ENCODE measurements around the gene TBCD. TPM values are rescaled to one million over a fixed set of nuclear protein-coding genes. Genes with fewer than 3 reads are reported as not detected.
A peak's percentile ranks its signal among the peaks of the same experiment; 100 is the strongest.

The TBCD gene
- total RNA-seq, 2 donors from 2014 or later = 112 to 144 TPM

DNA sequence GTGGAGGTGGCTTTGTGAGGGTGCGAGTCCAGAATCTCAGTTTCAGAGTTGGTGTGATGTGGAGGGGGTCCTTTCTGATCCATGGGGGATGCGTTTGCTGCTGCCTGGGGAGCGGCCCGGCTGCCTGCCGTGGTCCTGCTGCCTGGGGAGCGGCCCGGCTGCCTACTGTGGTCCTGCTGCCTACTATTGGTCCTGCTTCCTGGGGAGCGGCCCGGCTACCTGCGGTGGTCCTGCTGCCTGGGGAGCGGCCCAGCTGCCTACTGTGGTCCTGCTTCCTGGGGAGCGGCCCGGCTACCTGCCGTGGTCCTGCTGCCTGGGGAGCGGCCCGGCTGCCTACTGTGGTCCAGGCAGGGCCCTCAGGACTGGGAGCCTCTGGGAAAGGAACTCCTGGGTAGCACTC lies 149.5 kb downstream of the TBCD start:
- no peak for ATAC-seq
- Mint-ChIP-seq H3K36me3 (ENCODE audit: low read depth) (peaks cover 6% of the 10 kb centered on the region), H3K4me3 (no peak overlapping the region), H3K4me1 (peaks cover 9% of the 10 kb centered on the region), H3K27ac (no peak overlapping the region), H3K27me3 (no peaks in the 10 kb centered on the region)
- H3K9me3 ChIP-seq (ENCODE audit: control insufficient read depth, low read length, poor library complexity, severe bottlenecking) = no peaks in the 10 kb centered on the region
- DNase-seq = no peak

DNA sequence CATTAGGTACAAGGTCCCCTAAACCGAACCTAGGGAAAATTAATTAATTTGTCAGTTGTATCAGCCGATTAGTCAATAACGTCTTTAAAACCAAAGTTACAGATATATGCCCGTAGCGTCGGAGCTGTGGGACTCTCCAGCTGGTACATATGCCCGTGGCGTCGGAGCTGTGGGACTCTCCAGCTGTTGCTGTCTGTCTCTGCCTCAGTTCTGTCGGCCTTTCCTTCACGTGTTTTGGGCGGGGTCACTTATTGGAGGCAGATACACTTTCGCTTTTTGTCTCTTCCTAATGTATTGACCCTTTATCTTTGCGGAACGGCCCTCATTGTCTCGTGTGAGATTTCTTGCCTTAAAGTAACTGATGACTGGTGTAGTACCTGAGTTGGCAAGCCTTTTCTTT lies 150.0 kb downstream of the TBCD start:
- Mint-ChIP-seq H3K27me3 (no peaks in the 10 kb centered on the region), H3K27ac (no peak overlapping the region), H3K4me1 (peaks cover 9% of the 10 kb centered on the region), H3K4me3 (no peak overlapping the region), H3K36me3 (ENCODE audit: low read depth) (peaks cover 6% of the 10 kb centered on the region)
- ATAC-seq (no peak), DNase-seq (no peak)
- no peaks in the 10 kb centered on the region for H3K9me3 ChIP-seq (ENCODE audit: control insufficient read depth, low read length, poor library complexity, severe bottlenecking)

DNA sequence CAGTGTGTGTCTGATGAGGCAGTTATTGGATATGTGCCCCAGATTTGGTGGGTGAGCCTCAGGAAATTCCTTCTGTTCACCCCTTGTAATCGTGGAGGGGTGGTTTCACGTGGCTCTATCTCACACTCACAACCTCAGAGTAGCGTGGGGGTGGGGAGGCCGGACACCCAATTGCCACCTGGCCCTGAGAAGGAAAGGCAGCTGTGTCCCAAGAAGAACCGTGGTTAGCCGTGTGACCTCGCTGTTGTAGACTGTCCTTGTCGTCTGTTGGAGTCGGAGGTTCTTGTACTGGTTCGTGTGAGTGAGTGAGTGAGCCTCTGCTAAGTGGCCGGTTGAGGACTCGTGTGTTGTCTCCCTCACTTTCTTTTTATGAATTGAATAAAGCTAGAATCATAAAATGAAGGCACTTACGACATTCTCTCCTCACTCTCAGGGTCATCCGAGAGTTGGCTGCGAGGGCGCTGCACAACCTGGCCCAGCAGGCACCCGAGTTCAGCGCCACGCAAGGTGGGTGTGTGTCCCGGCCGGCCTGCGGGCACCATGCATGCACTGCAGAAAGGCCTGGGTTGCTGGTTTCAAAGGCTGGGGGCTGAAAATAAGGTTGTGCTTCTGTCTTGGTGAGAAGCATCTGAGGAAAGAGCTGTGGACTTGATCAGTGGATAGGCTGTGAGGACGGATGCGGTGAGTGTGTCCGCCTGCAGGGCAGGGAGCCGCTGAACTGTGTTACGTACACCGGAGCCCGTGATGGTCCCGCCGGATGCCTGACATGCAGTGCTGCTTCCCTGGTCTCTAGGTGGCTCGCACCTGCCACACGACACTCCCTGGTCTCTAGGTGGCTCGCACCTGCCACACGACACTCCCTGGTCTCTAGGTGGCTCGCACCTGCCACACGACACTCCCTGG lies 151.4 kb downstream of the TBCD start:
- H3K9me3 ChIP-seq (ENCODE audit: control insufficient read depth, low read length, poor library complexity, severe bottlenecking) = no peaks in the 10 kb centered on the region
- H3K4me3 Mint-ChIP-seq = peak overlapping the region; percentile 31
- peaks cover 9% of the 10 kb centered on the region for H3K4me1 Mint-ChIP-seq
- peak overlapping the region; percentile 9 for H3K27ac Mint-ChIP-seq
- peaks cover 6% of the 10 kb centered on the region for H3K36me3 Mint-ChIP-seq (ENCODE audit: low read depth)
- DNase-seq = no peak
- H3K27me3 Mint-ChIP-seq = no peaks in the 10 kb centered on the region
- no peak for ATAC-seq

DNA sequence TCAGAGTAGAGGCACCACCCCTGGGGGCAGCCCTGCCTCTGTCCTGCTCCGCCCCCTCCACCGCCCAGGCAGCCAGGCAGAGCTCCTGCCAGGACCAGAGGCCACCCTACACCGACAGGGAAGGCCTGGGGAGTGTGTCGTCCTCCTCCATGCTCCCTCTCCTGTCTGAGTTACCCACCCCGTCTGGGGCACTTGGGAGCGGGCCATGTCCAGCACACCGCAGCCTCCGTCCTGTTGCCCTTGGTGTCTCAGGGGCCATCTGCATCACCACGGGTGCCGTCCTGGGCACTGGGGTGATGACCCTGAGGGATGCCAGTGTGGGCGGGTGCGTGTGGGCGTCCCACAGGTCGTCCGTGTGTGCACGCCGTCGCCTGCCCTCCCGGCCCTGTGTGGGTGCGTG lies 153.3 kb downstream of the TBCD start:
- no peak overlapping the region for H3K4me3 Mint-ChIP-seq

DNA sequence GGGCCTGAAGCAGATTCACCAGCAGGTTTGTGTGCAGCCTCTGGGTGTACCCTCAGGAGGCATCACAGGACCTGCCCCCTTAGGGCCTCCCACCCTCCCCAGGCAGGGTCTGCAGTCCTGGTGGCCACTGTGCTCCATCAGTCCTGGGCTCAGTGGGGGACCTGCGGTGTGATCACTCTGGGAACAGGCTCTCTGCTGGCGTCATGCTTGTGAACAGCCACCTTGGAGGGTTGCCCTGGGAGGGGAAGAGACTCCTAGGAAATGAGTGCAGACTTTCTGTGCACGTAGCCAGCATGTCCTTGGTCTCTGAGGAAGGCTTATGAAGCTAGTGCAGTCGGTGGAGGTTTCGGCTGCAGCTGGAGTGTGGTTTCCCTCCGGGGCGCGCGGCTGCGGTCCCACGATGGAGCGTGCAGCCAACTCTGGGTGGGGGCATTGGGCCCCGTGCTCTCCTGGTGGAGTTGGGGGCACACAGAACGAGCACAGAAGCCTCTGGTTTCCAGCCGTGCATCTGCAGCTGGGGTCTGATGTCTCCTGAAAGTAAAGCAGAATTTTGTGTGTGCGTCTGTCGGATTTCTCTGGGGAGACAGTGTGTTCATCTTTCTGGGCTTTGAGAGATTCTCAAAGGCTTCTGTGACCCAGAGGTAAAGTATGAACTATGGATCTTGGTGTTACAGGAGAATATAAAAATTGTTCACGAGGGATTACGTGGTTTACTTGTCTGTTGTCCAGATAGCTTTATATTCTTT lies 156.1 kb downstream of the TBCD start:
- H3K9me3 ChIP-seq (ENCODE audit: control insufficient read depth, low read length, poor library complexity, severe bottlenecking) = no peaks in the 10 kb centered on the region
- DNase-seq = no peak
- H3K27ac Mint-ChIP-seq = peak overlapping the region; percentile 24
- H3K27me3 Mint-ChIP-seq = no peaks in the 10 kb centered on the region
- no peak overlapping the region for H3K4me3 Mint-ChIP-seq
- peaks cover 6% of the 10 kb centered on the region for H3K36me3 Mint-ChIP-seq (ENCODE audit: low read depth)
- no peak for ATAC-seq
- peaks cover 12% of the 10 kb centered on the region for H3K4me1 Mint-ChIP-seq

More for the DNA sequence above, 153.3 kb downstream of the TBCD start:
- no peak overlapping the region for H3K27ac Mint-ChIP-seq
- peaks cover 6% of the 10 kb centered on the region for H3K36me3 Mint-ChIP-seq (ENCODE audit: low read depth)
- peaks cover 10% of the 10 kb centered on the region for H3K4me1 Mint-ChIP-seq
- H3K27me3 Mint-ChIP-seq = no peaks in the 10 kb centered on the region
- H3K9me3 ChIP-seq (ENCODE audit: control insufficient read depth, low read length, poor library complexity, severe bottlenecking) = no peaks in the 10 kb centered on the region
- DNase-seq = no peak
- ATAC-seq = no peak

DNA sequence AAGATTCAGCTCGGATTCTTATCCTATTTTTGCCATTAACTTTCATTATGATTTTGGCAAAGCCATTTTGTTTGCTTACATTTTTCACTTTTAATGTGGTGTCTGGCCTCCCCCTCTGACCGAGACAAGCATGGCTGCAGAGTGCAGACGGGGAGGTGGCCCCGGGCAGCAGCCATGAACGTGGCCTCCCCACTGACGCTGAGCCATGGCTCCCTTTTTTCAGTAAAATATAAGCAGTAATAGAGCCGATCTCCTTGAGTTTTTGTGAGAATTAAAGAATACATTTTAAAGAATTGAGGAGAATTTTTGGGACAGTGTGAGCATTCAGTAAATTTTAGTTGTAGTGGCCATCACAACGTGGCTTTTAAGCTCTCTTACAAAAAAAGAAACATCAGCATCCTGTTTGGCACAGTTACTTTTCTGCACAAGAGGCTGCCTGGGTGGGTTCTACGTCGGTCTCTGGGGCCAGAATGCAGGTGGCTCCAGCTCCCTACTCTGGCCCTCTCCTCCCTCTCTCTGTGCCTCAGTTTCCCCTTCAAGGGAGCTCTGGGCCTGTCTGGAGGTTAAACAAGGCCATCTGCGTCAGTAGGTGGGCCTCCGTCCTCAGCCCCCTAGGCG lies 156.8 kb downstream of the TBCD start:
- H3K27me3 Mint-ChIP-seq = no peaks in the 10 kb centered on the region
- H3K9me3 ChIP-seq (ENCODE audit: control insufficient read depth, low read length, poor library complexity, severe bottlenecking) = no peaks in the 10 kb centered on the region
- H3K4me1 Mint-ChIP-seq = peaks cover 12% of the 10 kb centered on the region
- H3K27ac Mint-ChIP-seq = no peak overlapping the region
- H3K36me3 Mint-ChIP-seq (ENCODE audit: low read depth) = peaks cover 6% of the 10 kb centered on the region
- DNase-seq (no peak), ATAC-seq (no peak)
- no peak overlapping the region for H3K4me3 Mint-ChIP-seq

DNA sequence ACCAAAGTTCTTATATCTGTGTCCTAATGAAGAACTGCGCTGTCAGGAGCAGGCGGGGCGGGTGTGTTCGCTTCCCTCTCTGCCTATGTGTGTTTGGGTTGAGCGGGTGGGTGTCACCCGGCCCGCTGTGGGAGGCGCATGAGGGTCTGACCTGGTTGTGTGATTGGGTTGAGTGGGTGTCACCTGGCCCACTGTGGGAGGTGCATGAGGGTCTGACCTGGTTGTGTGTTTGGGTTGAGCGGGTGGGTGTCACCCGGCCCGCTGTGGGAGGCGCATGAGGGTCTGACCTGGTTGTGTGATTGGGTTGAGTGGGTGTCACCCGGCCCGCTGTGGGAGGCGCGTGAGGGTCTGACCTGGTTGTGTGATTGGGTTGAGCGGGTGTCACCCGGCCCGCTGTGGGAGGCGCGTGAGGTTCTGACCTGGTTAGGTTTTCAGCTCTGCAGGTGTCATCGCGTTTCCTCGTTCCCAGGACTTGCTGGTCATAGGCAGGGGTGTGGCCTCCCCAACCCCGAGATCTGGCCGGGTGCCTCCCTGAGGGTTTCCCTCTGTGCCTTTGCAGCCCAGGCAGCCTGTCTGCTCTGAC lies 157.5 kb downstream of the TBCD start:
- H3K4me3 Mint-ChIP-seq = no peak overlapping the region
- H3K9me3 ChIP-seq (ENCODE audit: control insufficient read depth, low read length, poor library complexity, severe bottlenecking) = no peaks in the 10 kb centered on the region
- peaks cover 2% of the 10 kb centered on the region for H3K36me3 Mint-ChIP-seq (ENCODE audit: low read depth)
- H3K27me3 Mint-ChIP-seq = no peaks in the 10 kb centered on the region
- peaks cover 7% of the 10 kb centered on the region for H3K4me1 Mint-ChIP-seq
- DNase-seq = no peak
- ATAC-seq = peak; percentile 75
- H3K27ac Mint-ChIP-seq = peak overlapping the region; percentile 45

DNA sequence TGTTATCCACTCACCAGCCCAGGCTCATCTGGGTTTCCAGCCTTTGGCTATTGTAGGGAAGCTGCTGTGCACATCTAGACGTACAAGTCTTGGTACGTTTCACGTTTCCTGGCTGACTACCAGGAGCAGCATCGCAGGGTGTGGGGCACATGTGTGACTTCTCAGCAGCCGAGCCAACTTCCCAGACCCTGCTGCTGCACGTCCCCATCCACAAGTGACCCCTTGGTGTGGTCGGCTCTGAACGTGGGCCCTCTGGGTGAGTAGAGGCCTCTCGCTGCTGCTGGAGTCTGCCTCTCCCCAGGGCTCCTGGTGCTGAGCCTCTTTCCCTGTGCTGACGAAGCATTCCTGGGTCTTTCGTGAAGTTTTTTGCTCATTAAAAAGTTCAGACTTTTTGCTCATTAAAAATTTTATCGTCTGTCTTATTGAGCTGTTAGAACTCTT lies 158.2 kb downstream of the TBCD start:
- Mint-ChIP-seq H3K27me3 (no peaks in the 10 kb centered on the region), H3K27ac (peak overlapping the region; percentile 45), H3K4me3 (no peak overlapping the region), H3K4me1 (peaks cover 7% of the 10 kb centered on the region), H3K36me3 (ENCODE audit: low read depth) (peaks cover 2% of the 10 kb centered on the region)
- no peaks in the 10 kb centered on the region for H3K9me3 ChIP-seq (ENCODE audit: control insufficient read depth, low read length, poor library complexity, severe bottlenecking)
- DNase-seq (no peak), ATAC-seq (no peak)

DNA sequence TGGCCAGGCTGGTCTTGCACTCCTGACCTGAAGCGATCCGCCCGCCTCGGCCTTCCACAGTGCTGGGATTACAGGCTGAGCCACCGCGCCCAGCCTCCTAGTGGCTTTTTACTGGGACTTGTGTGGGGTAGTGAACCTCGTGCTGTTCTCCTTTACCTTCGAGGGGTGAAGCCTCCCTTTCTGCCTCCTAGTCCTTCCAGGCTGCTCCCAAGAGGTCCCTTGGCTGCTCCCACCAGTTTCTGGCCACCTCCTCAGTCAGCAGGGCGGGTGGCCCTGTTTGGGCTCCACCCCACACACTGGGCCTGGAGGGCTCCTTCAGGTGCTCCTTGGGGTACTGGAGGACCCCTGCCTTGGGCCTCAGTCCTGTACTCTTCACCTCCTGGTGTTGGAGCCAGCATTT lies 158.9 kb downstream of the TBCD start:
- ATAC-seq = no peak
- H3K4me1 Mint-ChIP-seq = peaks cover 7% of the 10 kb centered on the region
- no peaks in the 10 kb centered on the region for H3K27me3 Mint-ChIP-seq
- peaks cover 2% of the 10 kb centered on the region for H3K36me3 Mint-ChIP-seq (ENCODE audit: low read depth)
- H3K27ac Mint-ChIP-seq = peak overlapping the region; percentile 24
- no peak for DNase-seq
- H3K4me3 Mint-ChIP-seq = no peak overlapping the region
- H3K9me3 ChIP-seq (ENCODE audit: control insufficient read depth, low read length, poor library complexity, severe bottlenecking) = no peaks in the 10 kb centered on the region

DNA sequence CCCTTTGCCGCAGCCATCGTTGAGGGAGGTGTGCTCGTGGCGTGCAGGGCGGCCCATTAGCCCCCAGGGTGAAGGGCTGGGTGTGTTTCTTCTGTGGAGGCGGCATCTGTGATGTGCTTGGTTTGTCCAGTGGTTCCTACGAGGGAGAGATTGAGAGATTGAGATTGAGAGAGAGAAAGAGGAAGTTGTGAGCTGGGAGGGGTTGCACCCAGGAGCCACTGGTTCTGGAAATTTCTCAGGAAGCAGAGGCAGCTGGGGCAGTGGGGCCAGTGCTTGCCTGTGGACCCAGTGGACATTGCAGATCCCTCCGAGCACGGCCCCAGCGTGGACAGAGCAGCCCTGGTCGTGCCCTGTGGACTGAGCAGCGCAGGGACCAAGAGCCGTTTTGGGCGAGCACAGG lies 160.0 kb downstream of the TBCD start:
- Mint-ChIP-seq H3K27me3 (no peaks in the 10 kb centered on the region), H3K4me3 (no peak overlapping the region), H3K4me1 (peaks cover 10% of the 10 kb centered on the region), H3K27ac (peak overlapping the region; percentile 24), H3K36me3 (ENCODE audit: low read depth) (no peaks in the 10 kb centered on the region)
- DNase-seq (no peak), ATAC-seq (no peak)
- H3K9me3 ChIP-seq (ENCODE audit: control insufficient read depth, low read length, poor library complexity, severe bottlenecking) = no peaks in the 10 kb centered on the region

DNA sequence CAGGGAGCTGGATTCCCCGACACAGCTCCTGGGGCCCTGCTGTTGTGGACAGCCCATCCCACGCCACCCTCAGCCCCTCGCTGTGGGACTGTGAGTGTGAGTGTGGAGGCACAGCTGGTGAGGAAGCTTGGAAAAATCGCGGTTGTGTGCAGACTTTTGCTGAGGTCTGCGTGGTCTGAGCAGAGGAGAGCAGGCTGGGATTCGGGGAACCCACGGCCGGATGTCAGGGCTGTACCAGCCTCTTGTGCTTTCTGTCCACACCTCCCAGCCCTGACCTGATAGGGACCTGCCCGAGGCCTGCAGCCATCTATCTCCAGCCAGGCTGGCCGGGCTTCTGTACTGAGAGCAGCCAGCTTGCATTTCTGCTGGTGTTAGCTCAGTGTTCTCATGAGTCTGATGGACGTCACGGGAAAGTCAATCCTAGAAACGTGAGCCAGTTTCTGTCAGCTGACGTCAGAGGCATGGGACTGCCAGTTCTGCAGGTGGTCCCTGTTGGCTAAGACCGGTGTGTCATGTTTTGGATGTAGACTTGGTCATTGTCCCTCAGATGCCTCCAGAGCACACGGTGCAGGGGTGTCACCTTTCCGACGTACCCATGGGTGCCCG lies 160.7 kb downstream of the TBCD start:
- no peak overlapping the region for H3K4me3 Mint-ChIP-seq
- H3K9me3 ChIP-seq (ENCODE audit: control insufficient read depth, low read length, poor library complexity, severe bottlenecking) = no peaks in the 10 kb centered on the region
- H3K27ac Mint-ChIP-seq = no peak overlapping the region
- no peaks in the 10 kb centered on the region for H3K27me3 Mint-ChIP-seq
- ATAC-seq (no peak), DNase-seq (no peak)
- H3K4me1 Mint-ChIP-seq = peaks cover 10% of the 10 kb centered on the region
- no peaks in the 10 kb centered on the region for H3K36me3 Mint-ChIP-seq (ENCODE audit: low read depth)

DNA sequence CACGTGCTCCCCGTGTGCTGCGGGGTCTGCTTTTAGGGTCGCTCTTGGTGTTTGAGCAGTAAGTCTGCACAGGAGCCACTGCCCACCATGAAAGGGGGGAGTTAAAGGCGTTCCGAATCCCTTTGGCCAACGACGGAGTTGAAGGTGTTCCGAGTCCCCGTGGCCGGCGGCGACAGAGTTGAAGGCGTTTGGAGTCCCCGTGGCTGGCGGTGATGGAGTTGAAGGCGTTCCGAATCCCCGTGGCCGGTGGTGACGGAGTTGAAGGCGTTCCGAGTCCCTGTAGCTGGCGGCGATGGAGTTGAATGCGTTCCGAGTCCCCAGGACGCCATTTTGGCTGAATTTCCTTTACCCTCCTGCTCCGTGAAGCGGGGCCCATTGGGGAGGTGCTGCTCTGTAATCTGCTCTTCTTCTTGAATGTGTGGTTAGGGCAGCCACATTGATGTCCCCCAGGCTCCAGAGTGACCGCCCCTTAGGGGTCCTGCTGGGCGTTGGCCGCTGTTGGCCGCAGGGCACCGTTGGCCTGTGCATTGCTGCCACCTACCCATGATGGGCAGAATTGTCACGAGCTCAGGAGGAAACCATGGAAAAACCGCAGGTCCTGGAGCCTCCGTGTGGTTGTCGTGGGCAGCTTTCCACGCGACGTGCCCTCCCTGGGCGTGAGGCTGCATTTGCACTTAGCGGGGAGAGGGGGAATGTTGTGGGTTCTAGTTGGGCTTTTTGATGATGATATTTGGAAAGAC lies 161.6 kb downstream of the TBCD start:
- H3K4me3 Mint-ChIP-seq = no peak overlapping the region
- DNase-seq = no peak
- ATAC-seq = no peak
- H3K9me3 ChIP-seq (ENCODE audit: control insufficient read depth, low read length, poor library complexity, severe bottlenecking) = no peaks in the 10 kb centered on the region
- H3K27ac Mint-ChIP-seq = no peak overlapping the region
- no peaks in the 10 kb centered on the region for H3K36me3 Mint-ChIP-seq (ENCODE audit: low read depth)
- no peaks in the 10 kb centered on the region for H3K27me3 Mint-ChIP-seq
- peaks cover 10% of the 10 kb centered on the region for H3K4me1 Mint-ChIP-seq

All from T-helper 17 cell (primary cell).